OCI-LY1 (cell line): Measurements from ENCODE around the gene SRBD1.
A peak's percentile ranks its signal among the peaks of the same experiment; 100 is the strongest.

ENCODE experiments used
- H2AFZ ChIP-seq: fragments of 200-600 bp; sonication (generic), shearing (Covaris generic); 2 replicates; pipeline ENCODE4 v1.6.0; 2014; ENCODE audit warnings: antibody characterized with exemption, mild to moderate bottlenecking, low read length
- H3F3A ChIP-seq: fragments of 200-600 bp; sonication (generic), shearing (Covaris generic); 2 replicates; pipeline ENCODE4 v1.6.0; 2014; ENCODE audit warnings: mild to moderate bottlenecking, antibody characterized with exemption, low read length, moderate library complexity; ENCODE audit not compliant: insufficient read depth
- H3K27ac ChIP-seq: fragments of 200-600 bp; sonication (generic); 2 replicates; pipeline ENCODE4 v1.5.1; 2014; ENCODE audit warnings: low read length, mixed run types, mild to moderate bottlenecking, low read depth; ENCODE audit not compliant: poor library complexity, severe bottlenecking
- H3K27me3 ChIP-seq: fragments of 200-600 bp; sonication (generic); 2 replicates; pipeline ENCODE4 v1.6.0; 2014; ENCODE audit warnings: antibody characterized with exemption, mild to moderate bottlenecking, low read length, moderate library complexity; ENCODE audit not compliant: insufficient read depth
- H3K36me3 ChIP-seq: fragments of 200-600 bp; sonication (generic); 2 replicates; pipeline ENCODE4 v1.6.1; 2014; ENCODE audit warnings: mild to moderate bottlenecking, antibody characterized with exemption, low read length, moderate library complexity, mixed read lengths; ENCODE audit not compliant: insufficient read depth
- H3K4me1 ChIP-seq: fragments of 200-600 bp; sonication (generic); 2 replicates; pipeline ENCODE4 v1.5.1; 2014; ENCODE audit warnings: mild to moderate bottlenecking, low read length, moderate library complexity; ENCODE audit not compliant: insufficient read depth, severe bottlenecking
- H3K4me2 ChIP-seq: fragments of 200-600 bp; sonication (generic), shearing (Covaris generic); 2 replicates; pipeline ENCODE4 v1.6.1; 2014; ENCODE audit warnings: low read length
- H3K4me3 ChIP-seq: fragments of 200-600 bp; sonication (generic); 2 replicates; pipeline ENCODE4 v1.5.1; 2014; ENCODE audit warnings: low read length, low read depth, mild to moderate bottlenecking, mixed read lengths; ENCODE audit not compliant: poor library complexity, severe bottlenecking
- H3K79me2 ChIP-seq: fragments of 200-600 bp; shearing (Covaris generic); 2 replicates; pipeline ENCODE4 v1.6.1; 2016; ENCODE audit warnings: mixed run types, low read length, mixed read lengths; ENCODE audit not compliant: insufficient read depth
- H3K9ac ChIP-seq: fragments of 200-600 bp; sonication (generic), shearing (Covaris generic); 2 replicates; pipeline ENCODE4 v1.6.1; 2014; ENCODE audit warnings: mild to moderate bottlenecking, low read length, mixed read lengths
- H3K9me2 ChIP-seq: fragments of 200-600 bp; sonication (generic), shearing (Covaris generic); 2 replicates; pipeline ENCODE4 v1.6.1; 2014; ENCODE audit warnings: low read depth, mild to moderate bottlenecking, low read length, mixed read lengths
- H3K9me3 ChIP-seq: fragments of 200-600 bp; shearing (Covaris generic); 2 replicates; pipeline ENCODE4 v1.6.1; 2014; ENCODE audit warnings: low read length, mixed read lengths
- H4K20me1 ChIP-seq: fragments of 200-600 bp; sonication (generic), shearing (Covaris generic); 2 replicates; pipeline ENCODE4 v1.6.0; 2016; ENCODE audit warnings: mild to moderate bottlenecking, low read length; ENCODE audit not compliant: insufficient read depth
- EZH2 ChIP-seq: fragments of 200-600 bp; sonication (generic), shearing (Covaris generic); IDR thresholded peaks from 2 replicates; pipeline ENCODE4 v1.8.0; 2017; ENCODE audit warnings: borderline replicate concordance, mixed run types, mild to moderate bottlenecking, antibody characterized with exemption, low read length, moderate library complexity, mixed read lengths
- TF ChIP-seq, protein P1 (sequence below): fragments of 200-600 bp; sonication (generic), shearing (Covaris generic); IDR thresholded peaks from 2 replicates; pipeline ENCODE4 v1.5.1; 2017; ENCODE audit warnings: mild to moderate bottlenecking, antibody characterized with exemption, low read length, moderate library complexity, mixed read lengths

Gene SRBD1

GRCh38 chr2:45586600-45586999 is 24.5 kb downstream of the SRBD1 start:
- H3K9me2 ChIP-seq = no peaks in the 10 kb centered on the region
- H4K20me1 ChIP-seq = no peaks in the 10 kb centered on the region
- peaks cover 11% of the 10 kb centered on the region for H3F3A ChIP-seq
- H3K9ac ChIP-seq = no peak overlapping the region
- no peak overlapping the region for H3K4me3 ChIP-seq
- peaks cover 6% of the 10 kb centered on the region for H3K4me1 ChIP-seq
- no peak overlapping the region for H3K27ac ChIP-seq
- H3K27me3 ChIP-seq = no peaks in the 10 kb centered on the region
- H3K36me3 ChIP-seq = peaks cover 6% of the 10 kb centered on the region; the same call in 1 of the 2 replicates
- H3K79me2 ChIP-seq = no peaks in the 10 kb centered on the region
- no peak overlapping the region for H2AFZ ChIP-seq
- TF ChIP-seq, protein P1, sequence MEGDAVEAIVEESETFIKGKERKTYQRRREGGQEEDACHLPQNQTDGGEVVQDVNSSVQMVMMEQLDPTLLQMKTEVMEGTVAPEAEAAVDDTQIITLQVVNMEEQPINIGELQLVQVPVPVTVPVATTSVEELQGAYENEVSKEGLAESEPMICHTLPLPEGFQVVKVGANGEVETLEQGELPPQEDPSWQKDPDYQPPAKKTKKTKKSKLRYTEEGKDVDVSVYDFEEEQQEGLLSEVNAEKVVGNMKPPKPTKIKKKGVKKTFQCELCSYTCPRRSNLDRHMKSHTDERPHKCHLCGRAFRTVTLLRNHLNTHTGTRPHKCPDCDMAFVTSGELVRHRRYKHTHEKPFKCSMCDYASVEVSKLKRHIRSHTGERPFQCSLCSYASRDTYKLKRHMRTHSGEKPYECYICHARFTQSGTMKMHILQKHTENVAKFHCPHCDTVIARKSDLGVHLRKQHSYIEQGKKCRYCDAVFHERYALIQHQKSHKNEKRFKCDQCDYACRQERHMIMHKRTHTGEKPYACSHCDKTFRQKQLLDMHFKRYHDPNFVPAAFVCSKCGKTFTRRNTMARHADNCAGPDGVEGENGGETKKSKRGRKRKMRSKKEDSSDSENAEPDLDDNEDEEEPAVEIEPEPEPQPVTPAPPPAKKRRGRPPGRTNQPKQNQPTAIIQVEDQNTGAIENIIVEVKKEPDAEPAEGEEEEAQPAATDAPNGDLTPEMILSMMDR = no peak
- no peak for TF ChIP-seq EZH2
- H3K9me3 ChIP-seq = no peaks in the 10 kb centered on the region
- no peak overlapping the region for H3K4me2 ChIP-seq

- Histone ChIP-seq H3K4me3 (no peak overlapping the region), H3K27ac (no peak overlapping the region), H3F3A (peaks cover 11% of the 10 kb centered on the region), H3K79me2 (no peaks in the 10 kb centered on the region), H3K36me3 (no peaks in the 10 kb centered on the region), H4K20me1 (no peaks in the 10 kb centered on the region), H3K9ac (no peak overlapping the region), H3K9me3 (no peaks in the 10 kb centered on the region), H3K27me3 (no peaks in the 10 kb centered on the region), H2AFZ (no peak overlapping the region), H3K4me2 (no peak overlapping the region), H3K9me2 (no peaks in the 10 kb centered on the region), H3K4me1 (peaks cover 6% of the 10 kb centered on the region)
- TF ChIP-seq, protein P1 = peak; percentile 79
- no peak for TF ChIP-seq EZH2
Measured at GRCh38 chr2:45585267-45585861, 25.7 kb downstream of the SRBD1 start.

- Histone ChIP-seq H3K9me3 (no peaks in the 10 kb centered on the region), H3F3A (peaks cover 11% of the 10 kb centered on the region), H3K4me2 (no peak overlapping the region), H4K20me1 (no peaks in the 10 kb centered on the region), H3K36me3 (no peaks in the 10 kb centered on the region; the same call in 1 of the 2 replicates), H3K4me1 (peaks cover 6% of the 10 kb centered on the region), H3K9me2 (no peaks in the 10 kb centered on the region), H3K27ac (no peak overlapping the region), H3K79me2 (no peaks in the 10 kb centered on the region), H3K4me3 (no peak overlapping the region), H3K27me3 (no peaks in the 10 kb centered on the region), H2AFZ (no peak overlapping the region), H3K9ac (no peak overlapping the region)
- TF ChIP-seq, protein P1 = no peak
- no peak for TF ChIP-seq EZH2
Measured at GRCh38 chr2:45583977-45584376, 27.1 kb downstream of the SRBD1 start.
